Common myeloid progenitor, CD34-positive (primary cell): ENCODE measurements around the gene RPTOR.

Experiments
- CTCF ChIA-PET: fragments of 350-600 bp; sonication (Branson Sonifier 250); formaldehyde crosslinking; loops from one replicate; lab custom pipeline; 2021; ENCODE audit warnings: antibody characterized with exemption; lab: Charles Lee
- POLR2A ChIA-PET: fragments of 350-600 bp; sonication (Branson Sonifier 250); formaldehyde crosslinking; loops from one replicate; lab custom pipeline; 2021; ENCODE audit warnings: antibody characterized with exemption; lab: Charles Lee
- DNase-seq, 3 donors: peaks; one replicate each; pipeline versions ENCODE4 v3.0.0 to v3.0.0-alpha.2; 2013
- H3K27ac ChIP-seq, 2 experiments: 1 replicate in 1 of 2; 2 replicates in 1 of 2; pipeline ENCODE4 v1.7.0; 2013; ENCODE audit warnings: inconsistent platforms in 2 of 2, low read length in 2 of 2, mild to moderate bottlenecking in 2 of 2, low read depth in 1 of 2, moderate library complexity in 1 of 2; ENCODE audit not compliant: severe bottlenecking in 2 of 2, insufficient read depth in 1 of 2, poor library complexity in 1 of 2
- H3K27me3 ChIP-seq, 5 experiments: replicated peaks in 2 of 5; 1 replicate in 3 of 5; 2 replicates in 2 of 5; pipeline versions ENCODE4 v1.6.1 to v1.7.0; 2013; ENCODE audit warnings: low read length in 4 of 5, mild to moderate bottlenecking in 2 of 5, moderate library complexity in 2 of 5, inconsistent platforms in 1 of 5; ENCODE audit not compliant: insufficient read depth in 5 of 5, control insufficient read depth in 4 of 5
- H3K36me3 ChIP-seq, 4 experiments: 1 replicate in 2 of 4; 2 replicates in 2 of 4; pipeline versions ENCODE4 v1.6.1 to v1.7.0; 2013; ENCODE audit warnings: low read length in 3 of 4, control low read depth in 1 of 4, mild to moderate bottlenecking in 1 of 4; ENCODE audit not compliant: control insufficient read depth in 4 of 4, insufficient read depth in 4 of 4
- H3K4me1 ChIP-seq, 4 experiments: 1 replicate in 3 of 4; 2 replicates in 1 of 4; pipeline versions ENCODE4 v1.6.1 to v1.7.1; 2013; ENCODE audit warnings: low read length in 3 of 4, mild to moderate bottlenecking in 3 of 4, control low read depth in 1 of 4, inconsistent platforms in 1 of 4, moderate library complexity in 1 of 4; ENCODE audit not compliant: control insufficient read depth in 4 of 4, insufficient read depth in 4 of 4; ENCODE audit errors: control extremely low read depth in 1 of 4
- H3K4me3 ChIP-seq, 7 experiments: 1 replicate in 4 of 7; 2 replicates in 3 of 7; pipeline versions ENCODE4 v1.5.1 to v1.7.0; 2013; ENCODE audit warnings: mild to moderate bottlenecking in 7 of 7, low read length in 6 of 7, moderate library complexity in 6 of 7, inconsistent platforms in 2 of 7, low read depth in 2 of 7, control low read depth in 1 of 7; ENCODE audit not compliant: insufficient read depth in 4 of 7, control insufficient read depth in 1 of 7; ENCODE audit errors: extremely low read depth in 1 of 7
- H3K9me3 ChIP-seq, 5 experiments: 1 replicate in 4 of 5; 2 replicates in 1 of 5; pipeline versions ENCODE4 v1.6.1 to v1.7.1; 2013; ENCODE audit warnings: low read length in 4 of 5, mild to moderate bottlenecking in 2 of 5, inconsistent platforms in 1 of 5, low read depth in 1 of 5, moderate library complexity in 1 of 5; ENCODE audit not compliant: control insufficient read depth in 4 of 5, insufficient read depth in 2 of 5; ENCODE audit errors: control extremely low read depth in 1 of 5
- WGBS: methylation state at CpG from one replicate; pipeline ENCODE4 v1.1.5; 2013; ENCODE audit not compliant: insufficient coverage; 5-methylcytosine and 5-hydroxymethylcytosine counted together

The RPTOR gene

DNA sequence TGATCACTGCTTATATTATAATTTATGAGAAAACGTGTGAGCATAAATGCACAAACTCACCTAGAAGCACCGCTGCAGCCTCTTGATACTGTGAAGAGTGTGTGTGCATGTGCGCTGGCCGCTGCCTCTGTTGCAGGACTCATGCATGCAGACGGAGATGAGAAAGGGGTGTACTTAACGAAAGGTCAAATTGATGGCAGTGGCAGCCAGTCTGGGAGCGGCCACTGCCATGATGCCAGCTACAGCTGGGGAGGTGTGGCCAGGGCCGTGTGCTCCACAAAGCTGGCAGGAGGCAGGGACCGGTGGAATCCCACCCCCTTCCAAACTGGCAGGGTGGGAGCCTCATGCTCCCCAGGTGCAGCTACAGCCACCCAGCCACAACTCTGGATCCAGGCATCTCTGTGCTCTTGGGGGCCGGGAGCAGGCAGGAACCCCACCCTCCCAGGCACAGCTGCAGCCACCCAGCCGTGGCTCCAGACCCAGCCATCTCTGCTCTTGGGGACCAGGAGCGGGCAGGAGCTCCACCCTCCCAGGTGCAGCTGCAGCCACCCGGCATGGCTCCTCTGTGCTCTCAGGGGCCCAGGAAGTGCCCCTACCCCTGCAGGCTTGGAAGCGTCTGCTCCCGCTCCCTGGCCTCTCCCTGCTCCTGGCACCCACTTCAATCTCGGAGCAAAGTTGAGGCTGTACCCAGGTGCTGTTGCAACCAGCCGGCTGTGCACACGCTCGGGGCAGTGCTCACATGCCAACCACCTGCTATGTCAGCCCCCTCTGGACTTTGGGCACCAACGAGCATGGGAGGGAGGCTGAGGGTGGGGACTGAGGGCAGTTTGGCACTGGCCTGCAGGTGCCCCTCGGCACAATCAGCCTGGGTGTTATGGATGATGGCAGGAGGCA, 369.5 kb downstream of the RPTOR start:
- peaks cover 0 to 14% (median 8%) of the 10 kb centered on the region in 5 experiments for H3K9me3 ChIP-seq
- CTCF ChIA-PET, result no interaction called here

DNA sequence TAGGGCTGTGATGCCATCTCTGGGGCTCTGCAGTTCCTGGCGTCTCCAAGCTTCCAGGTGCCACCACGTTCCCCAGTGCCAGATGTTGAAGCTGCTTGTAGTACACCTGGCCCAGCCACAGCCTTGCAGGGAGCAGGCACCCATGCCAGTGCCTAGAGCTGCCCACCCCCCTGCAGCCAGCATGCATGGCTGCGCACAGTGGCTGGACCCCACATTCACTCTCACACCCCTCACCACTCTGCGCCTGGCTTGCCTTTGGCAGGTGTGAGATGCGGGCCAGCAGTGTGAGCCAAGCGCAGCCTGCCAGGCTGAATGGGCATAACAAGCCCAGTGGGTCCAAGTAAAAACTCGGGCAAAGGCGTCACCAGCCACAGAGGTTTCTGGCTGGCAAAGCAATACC, 371.6 kb downstream of the RPTOR start:
- ChIA-PET POLR2A (interaction anchor here (0.6 kb wide), 1 partner anchor 14 kb away, joined by 3 read pairs; no protein-coding TSS in a partner anchor), CTCF (interaction anchor here (1.2 kb wide), 1 partner anchor 14 kb away, joined by 4 read pairs; no protein-coding TSS in a partner anchor)
- Histone ChIP-seq H3K27ac (no peak overlapping the region), H3K36me3 (peaks cover 4 to 58% (median 29%) of the 10 kb centered on the region in 4 experiments), H3K4me1 (peaks cover 0 to 5% (median 0%) of the 10 kb centered on the region in 4 experiments), H3K9me3 (peaks cover 0 to 14% (median 8%) of the 10 kb centered on the region in 5 experiments), H3K27me3 (no peaks in the 10 kb centered on the region), H3K4me3 (no peak overlapping the region)
- 80% methylated on average over 3 of the region's 8 CpGs for WGBS
- no peak for DNase-seq

More for the DNA sequence above, 369.5 kb downstream of the RPTOR start:
- DNase-seq, result no peak
- WGBS, result 83% methylated on average over 21 of the region's 21 CpGs
- H3K4me3 ChIP-seq, result no peak overlapping the region
- POLR2A ChIA-PET, result no interaction called here
- peaks cover 0 to 5% (median 0%) of the 10 kb centered on the region in 4 experiments for H3K4me1 ChIP-seq
- no peak overlapping the region for H3K27ac ChIP-seq
- peaks cover 4 to 50% (median 26%) of the 10 kb centered on the region in 4 experiments for H3K36me3 ChIP-seq
- no peaks in the 10 kb centered on the region for H3K27me3 ChIP-seq

DNA sequence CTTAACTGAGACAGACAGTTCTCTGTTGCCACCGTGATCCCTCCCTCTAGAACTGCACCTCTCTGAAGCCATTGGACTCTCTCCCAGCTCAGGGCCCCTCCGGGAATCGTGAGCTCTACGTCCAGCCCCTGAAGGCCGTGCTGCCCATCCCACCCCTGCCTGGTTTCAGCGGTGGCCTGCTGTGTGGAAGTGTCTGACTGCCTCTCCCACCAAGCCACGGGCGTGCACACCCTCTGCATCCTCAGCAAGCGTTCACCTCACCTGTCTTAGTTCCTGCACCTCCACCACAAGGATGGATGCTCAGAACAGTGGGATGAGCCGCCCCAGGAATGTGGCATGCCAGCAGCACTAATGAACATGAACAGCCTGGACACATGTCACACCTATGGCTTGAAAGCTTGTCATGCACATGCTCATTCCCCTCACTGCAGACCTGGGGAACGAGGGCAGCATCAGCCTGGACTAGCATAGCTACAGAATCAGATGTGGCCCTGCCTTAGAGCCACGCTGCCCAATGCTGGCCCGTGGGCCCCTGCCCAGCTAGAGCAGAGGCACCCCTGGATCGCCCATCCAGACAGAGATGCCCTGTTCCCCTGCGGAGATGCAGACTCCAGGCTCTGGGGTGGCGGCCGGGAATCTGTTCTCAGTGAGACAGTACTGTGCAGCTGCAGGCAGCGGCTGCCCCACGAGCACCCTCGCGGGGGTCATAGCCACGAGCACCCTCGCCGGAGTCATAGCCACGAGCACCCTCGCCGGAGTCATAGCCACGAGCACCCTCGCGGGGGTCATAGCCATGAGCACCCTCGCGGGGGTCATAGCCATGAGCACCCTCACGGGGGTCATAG, 373.3 kb downstream of the RPTOR start:
- Histone ChIP-seq H3K4me1 (no peaks in the 10 kb centered on the region), H3K27ac (no peak overlapping the region), H3K9me3 (peaks cover 0 to 14% (median 8%) of the 10 kb centered on the region in 5 experiments), H3K27me3 (no peaks in the 10 kb centered on the region), H3K36me3 (peaks cover 4 to 60% (median 29%) of the 10 kb centered on the region in 4 experiments), H3K4me3 (no peak overlapping the region)
- whole genome bisulfite sequencing, result 94% methylated on average over 31 of the region's 33 CpGs
- DNase-seq, result no peak
- POLR2A ChIA-PET, result interaction anchor here (0.6 kb wide), 1 partner anchor 40 kb away, joined by 3 read pairs; no protein-coding TSS in a partner anchor
- CTCF ChIA-PET, result no interaction called here

DNA sequence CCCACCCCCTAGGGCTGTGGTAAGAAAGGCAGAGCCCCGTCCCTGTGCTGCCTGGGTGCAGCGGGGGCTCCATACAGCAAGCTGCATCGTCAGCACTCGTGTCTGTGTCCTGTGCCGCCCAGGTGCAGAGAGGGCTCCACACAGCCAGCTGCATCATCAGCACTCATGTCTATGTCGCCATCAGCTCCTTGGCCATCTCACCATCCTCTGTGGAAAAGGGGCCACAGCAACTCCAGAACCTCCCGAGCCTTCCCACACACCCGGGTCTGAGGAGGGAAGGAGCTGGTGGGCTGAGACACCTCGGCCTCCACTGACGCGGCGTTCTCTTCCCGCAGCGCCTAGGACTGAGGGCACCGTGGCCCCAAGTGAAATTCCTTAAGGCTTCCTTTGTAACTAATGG, 374.1 kb downstream of the RPTOR start:
- CTCF ChIA-PET, result interaction anchor here (0.8 kb wide), 1 partner anchor 44 kb away, joined by 3 read pairs; no protein-coding TSS in a partner anchor
- no peak overlapping the region for H3K4me3 ChIP-seq
- peaks cover 4 to 65% (median 32%) of the 10 kb centered on the region in 4 experiments for H3K36me3 ChIP-seq
- H3K4me1 ChIP-seq, result no peaks in the 10 kb centered on the region
- DNase-seq, result no peak
- H3K27me3 ChIP-seq, result no peaks in the 10 kb centered on the region
- POLR2A ChIA-PET, result no interaction called here
- H3K27ac ChIP-seq, result no peak overlapping the region
- peaks cover 0 to 14% (median 8%) of the 10 kb centered on the region in 5 experiments for H3K9me3 ChIP-seq
- 92% methylated on average over 9 of the region's 15 CpGs for WGBS

DNA sequence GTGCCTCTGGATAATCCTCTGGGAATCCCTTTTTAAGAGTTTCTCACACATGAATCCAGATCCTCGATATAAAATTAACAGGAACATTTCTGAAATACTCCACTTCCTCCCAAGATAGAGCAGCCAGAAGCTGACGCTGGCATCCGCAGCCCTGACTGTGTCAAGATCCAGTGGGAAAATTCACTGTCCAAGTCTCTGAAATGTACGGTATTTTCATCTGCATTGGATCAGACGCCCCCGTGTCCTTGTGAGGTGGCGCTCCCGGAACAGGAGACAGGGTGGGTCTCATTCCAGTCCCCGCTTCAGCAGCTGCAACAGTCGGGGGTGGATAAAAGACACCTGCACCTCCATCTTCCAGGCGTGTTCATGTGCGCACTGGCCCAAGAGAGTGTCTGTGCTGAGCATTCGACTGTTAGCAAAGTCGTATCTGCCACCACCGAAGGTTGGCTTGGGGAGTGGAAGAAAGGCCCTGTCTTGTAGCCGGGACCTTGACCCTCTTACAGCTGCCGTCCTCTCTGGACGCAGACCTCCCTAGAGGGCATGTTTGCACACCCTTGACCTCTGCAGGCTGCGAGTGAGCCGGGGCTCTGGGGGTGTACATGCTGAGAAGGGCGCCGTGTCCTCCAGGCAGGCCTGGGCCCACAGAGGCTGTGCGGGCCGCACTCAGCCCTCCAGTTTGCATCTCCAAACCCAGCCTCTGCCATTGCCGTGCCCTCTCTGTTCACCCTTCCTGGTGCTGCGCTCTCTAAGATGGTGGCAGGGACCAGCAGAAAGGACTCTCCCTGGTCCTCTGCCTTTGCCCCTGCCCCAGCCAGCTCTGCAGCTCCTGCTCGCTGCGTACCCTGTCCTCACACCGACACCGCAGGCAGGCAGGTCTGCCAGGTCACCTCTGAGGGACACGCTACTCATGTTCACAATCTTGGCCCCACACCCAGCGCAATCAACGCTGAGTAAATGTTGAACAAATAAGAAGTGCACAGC, 375.0 kb downstream of the RPTOR start:
- peaks cover 4 to 65% (median 33%) of the 10 kb centered on the region in 4 experiments for H3K36me3 ChIP-seq

DNA sequence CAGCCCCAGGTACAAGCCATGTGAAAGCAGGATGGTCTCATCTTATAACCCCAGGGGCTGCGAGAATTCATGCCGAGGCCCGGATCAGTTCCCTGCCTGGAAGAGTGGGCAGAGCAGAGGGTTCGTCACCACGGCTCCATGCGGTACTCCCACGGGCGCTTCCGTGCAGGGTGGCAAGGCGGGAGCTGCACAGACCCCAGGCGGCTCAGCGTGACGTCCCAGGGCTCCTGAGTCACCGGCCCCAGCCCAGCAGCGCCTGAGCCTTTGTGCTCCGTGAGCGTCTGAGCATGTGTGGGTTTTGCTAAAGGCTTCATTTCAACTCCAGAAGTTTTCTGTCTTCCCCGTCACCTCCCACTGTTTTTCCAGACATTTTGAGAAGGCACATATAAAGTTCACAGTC, 375.8 kb downstream of the RPTOR start:
- no peak for DNase-seq
- H3K9me3 ChIP-seq, result peaks cover 0 to 2% (median 0%) of the 10 kb centered on the region in 5 experiments
- H3K27me3 ChIP-seq, result no peaks in the 10 kb centered on the region
- H3K4me1 ChIP-seq, result no peaks in the 10 kb centered on the region
- WGBS, result 98% methylated on average over 17 of the region's 18 CpGs
- CTCF ChIA-PET, result no interaction called here
- no peak overlapping the region for H3K4me3 ChIP-seq
- H3K36me3 ChIP-seq, result peaks cover 5 to 70% (median 38%) of the 10 kb centered on the region in 4 experiments
- no peak overlapping the region for H3K27ac ChIP-seq
- POLR2A ChIA-PET, result no interaction called here

More for the DNA sequence above, 375.0 kb downstream of the RPTOR start:
- no peak for DNase-seq
- no peaks in the 10 kb centered on the region for H3K27me3 ChIP-seq
- no peaks in the 10 kb centered on the region for H3K4me1 ChIP-seq
- CTCF ChIA-PET, result interaction anchor here (0.5 to 0.8 kb wide), 2 partner anchors 43 to 792 kb away, joined by 3 read pairs; no protein-coding TSS in a partner anchor
- no peak overlapping the region for H3K4me3 ChIP-seq
- peaks cover 0 to 6% (median 5%) of the 10 kb centered on the region in 5 experiments for H3K9me3 ChIP-seq
- no peak overlapping the region for H3K27ac ChIP-seq
- WGBS, result 96% methylated on average over 31 of the region's 33 CpGs
- POLR2A ChIA-PET, result no interaction called here
